Right renal cortex interstitium (tissue), 3 donors: ENCODE data around the gene PDK2. TPM values are rescaled to one million over a fixed set of nuclear protein-coding genes. Genes with fewer than 3 reads are reported as not detected.

Source experiments
- DNase-seq, 3 donors: peaks; one replicate each; pipeline ENCODE4 v3.0.0-alpha.2; 2013; ENCODE audit warnings: low read depth in 3 of 3, low spot score in 2 of 3
- polyA plus RNA-seq, 3 donors: library from polyadenylated mRNA; unstranded; fragments of 120-200 nt; gene quantifications; one replicate each; pipeline ENCODE4 v1.2.1, GENCODE V29; 2013; ENCODE audit not compliant: insufficient read length in 3 of 3

PDK2 gene
- polyA plus RNA-seq, 3 donors, result 118 to 135 (median 127) TPM

DNA sequence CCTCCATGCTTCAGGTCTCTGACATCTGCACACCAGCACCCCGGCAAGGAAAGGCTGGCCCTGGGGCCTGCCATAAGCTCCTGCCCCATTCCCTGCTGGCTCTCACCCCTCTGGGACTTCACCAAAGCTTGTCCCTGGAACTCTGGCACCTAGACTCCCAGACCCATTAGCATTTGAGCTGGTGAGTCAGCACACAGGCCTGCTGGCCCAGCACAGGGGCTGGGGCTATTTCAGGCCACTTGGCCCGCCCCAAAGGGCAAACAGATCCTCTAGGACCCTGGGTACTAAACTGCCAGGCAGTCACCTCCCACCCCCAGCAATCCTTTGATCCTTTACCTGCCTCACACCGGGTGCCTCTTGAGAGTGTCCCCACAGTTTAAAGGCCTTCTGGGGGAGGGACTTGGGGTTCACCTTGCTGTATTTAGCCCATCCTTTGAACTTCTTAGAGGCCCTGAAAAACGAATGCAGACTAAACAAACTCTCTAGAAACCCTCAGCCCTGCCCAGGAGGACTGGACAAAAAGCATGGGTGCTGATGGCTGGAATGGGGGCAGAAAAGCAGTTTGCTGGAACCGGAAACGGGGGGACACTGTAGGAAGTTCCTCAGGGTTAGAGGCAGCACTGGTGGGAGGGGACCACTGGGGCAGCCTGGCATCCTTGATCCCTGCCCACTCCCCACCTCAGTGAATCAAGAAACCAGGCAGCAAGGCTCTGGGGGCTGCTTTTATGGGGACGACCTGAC is 38.0 kb downstream of the PDK2 start:
- DNase-seq, result no peak

GRCh38 chr17:50133769-50134099 is 38.6 kb downstream of the PDK2 start:
- no peak for DNase-seq

DNA sequence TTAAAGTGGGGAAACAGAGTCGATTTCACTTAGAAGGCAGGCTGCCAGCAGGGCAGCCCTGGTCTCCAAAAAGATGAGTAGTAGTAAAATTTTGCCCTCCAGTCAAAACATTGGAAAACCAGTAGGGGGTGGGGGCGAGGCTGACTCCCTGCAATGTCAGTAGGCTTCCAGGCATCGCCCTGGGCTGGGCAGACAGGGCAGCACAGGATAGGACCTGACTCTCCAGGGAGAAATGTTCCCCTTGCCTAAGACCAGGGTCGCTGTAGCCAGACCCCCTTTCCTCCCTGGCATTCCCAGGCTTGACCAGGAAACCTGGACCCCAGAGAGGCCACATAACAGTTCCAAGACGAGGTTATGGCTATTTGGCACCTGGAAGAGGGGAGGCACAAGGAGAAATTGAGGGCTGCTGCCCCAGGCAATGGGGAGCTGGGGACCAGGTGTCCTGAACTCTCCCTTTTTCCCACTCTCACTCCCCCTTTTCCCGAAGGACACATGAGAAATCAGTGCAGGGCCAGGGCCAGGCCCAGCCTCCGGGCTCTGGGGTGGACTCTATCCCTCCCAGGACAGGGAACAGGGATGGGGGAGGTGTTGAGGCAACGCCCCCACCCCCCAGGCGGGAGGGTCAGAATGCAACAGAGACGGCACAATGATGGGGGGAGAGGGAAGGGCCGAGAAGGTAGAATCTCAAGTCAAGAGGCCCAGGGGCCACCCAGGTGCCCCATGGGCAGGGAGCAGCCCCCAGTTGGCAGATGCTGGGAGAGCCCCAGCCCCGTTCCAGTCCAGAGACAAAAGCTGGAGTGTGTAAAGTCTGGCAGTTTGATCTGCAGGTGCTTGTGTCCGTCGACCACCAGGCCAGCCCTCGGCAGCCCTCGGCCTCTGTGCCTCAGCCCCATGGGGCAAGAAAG is 39.3 kb downstream of the PDK2 start:
- DNase-seq, result no peak

GRCh38 chr17:50135316-50136095 is 40.4 kb downstream of the PDK2 start:
- DNase-seq, result no peak

GRCh38 chr17:50136096-50136687 is 41.0 kb downstream of the PDK2 start:
- no peak for DNase-seq

GRCh38 chr17:50137042-50137441 is 41.9 kb downstream of the PDK2 start:
- no peak for DNase-seq

DNA sequence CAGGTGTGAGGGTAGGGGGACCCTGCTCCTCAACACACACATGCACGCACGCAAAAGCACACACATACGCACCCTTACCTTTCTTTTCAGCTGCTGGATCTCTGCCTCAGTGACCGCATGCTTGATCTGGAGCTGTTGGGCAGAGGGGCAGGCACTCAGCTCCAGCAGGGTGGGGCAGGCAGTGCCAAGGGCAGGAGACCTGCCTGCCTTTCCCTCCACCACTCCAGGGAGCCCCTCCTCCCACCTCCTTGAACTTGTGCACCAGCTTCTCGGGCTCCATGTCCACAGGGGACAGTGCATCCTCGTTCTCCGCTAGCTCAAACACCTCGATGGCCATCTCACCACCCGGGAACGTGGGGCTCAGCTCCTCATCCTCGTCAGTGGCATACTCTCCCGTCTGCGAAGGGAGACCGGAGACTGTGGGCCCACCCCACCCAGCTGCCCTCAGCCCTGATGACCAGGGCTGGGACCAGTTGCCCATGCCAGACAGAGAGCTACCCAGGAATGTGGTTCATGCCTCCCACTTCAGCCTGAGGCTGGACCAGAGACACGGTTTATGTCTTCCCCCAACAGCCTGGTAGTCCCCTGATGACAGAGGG is 44.1 kb downstream of the PDK2 start:
- no peak for DNase-seq

GRCh38 chr17:50139950-50140885 is 45.1 kb downstream of the PDK2 start:
- no peak for DNase-seq

DNA sequence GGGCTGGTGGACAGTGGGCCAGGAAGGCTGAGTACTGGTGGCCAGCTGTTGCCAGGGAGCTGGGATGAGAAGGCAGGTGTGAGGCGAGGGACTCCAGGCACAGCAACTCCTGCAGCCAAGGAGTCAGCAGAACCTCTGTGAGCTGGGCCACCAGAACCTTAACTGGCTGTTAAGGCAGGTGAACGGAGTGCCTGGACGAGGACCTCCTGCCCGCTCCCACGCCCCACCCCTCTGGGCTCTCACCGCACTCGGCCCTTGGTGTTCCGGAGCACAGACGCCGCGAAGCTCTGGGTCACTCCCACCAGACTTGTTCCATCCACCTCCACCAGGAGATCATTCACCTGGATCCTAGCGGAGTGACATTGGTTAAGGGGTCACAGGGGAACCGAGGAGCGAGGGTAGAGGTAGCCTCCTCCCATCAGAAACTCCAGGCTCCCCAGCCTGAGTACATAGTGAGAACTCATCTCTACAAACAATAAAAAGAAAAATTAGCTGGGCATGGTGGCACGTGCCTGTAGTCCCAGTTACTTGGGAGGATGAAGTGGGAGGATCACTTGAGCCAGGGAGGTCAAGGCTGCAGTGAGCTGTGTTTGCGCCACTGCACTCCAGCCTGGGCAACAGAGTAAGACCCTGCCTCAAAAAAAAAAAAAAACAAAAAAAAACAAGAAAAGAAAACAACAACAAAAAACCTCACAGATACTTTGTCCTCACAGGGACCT is 46.0 kb downstream of the PDK2 start:
- no peak for DNase-seq

DNA sequence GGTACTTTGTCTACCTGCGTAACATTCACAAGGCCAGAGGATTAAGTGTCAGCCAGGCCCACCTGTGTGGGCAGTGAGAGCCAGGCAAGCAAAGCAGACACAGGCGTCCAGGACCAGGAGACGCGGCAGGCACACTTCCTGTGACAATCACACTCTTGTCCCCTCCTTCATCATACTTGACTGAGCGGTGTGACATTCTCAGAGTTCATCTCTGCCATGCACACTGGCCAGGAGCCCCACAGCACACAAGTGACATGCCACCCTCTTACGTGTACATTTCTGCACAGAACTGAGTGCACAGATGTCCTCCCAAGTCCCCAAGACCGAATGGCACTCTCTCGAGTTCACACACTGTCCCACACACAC is 46.6 kb downstream of the PDK2 start:
- DNase-seq, result no peak

- no peak for DNase-seq
Observed at GRCh38 chr17:50143461-50144176, 48.5 kb downstream of the PDK2 start.

DNA sequence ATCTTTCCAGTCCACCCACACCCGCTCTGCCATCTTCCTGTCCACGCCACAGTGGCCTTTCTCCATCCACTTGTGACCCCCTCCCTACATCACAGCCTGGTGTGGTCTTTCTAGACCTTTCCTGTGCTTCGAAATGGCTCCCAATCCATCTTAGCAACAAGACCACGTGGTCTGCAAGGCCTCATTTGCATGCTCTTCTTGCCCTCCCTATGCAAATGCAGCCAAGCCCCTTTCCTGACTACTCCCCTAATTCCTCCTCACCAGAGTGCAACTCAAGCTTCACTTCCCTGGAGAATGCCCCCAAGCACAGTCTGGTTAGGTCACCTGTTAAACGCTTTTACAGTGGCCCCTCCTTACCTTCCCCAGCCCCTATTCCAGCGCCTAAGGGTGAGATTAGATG is 49.2 kb downstream of the PDK2 start:
- DNase-seq, result no peak

GRCh38 chr17:50144845-50145531 is 49.8 kb downstream of the PDK2 start:
- DNase-seq, result no peak

GRCh38 chr17:50145532-50146229 is 50.5 kb downstream of the PDK2 start:
- DNase-seq, result no peak

DNA sequence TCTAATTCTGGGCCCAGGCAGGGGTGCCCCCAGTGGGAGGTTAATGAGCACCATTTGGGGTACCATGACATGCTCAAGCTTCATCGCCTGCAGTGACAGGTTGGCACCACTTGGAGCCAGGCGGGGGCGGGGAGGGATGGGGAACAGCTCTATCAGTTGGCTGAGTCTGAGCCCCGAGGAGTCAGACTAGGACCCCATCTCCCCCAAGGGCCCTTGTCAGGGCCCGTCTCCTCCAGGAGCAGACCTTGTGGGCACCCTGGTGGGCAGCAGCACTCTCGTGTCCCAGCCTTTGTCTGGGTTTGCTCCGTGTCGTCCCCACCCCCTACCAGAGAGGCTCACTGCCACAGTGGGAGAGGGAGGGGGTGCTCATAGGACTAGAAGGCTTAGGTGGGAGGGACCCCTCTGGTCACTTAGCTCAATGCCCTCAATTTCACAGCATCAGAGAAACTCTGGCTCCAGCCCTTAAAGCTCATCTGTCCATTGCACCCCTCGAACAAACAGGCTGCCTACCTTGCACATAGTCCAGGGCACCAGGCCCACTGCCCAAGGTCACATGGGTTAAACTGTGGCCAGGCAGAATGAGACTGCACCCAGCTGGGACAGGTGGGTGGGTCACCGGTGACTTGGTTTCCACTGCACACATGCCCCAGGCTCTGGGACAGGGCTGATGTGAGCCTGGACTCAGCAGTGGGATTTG is 51.2 kb downstream of the PDK2 start:
- DNase-seq, result no peak

GRCh38 chr17:50146927-50147665 is 51.9 kb downstream of the PDK2 start:
- DNase-seq, result no peak
